ENCODE data around the gene KRTAP29-1.
"Not testable (repeated sequence)": the region's sequence is repeated elsewhere in the genome, so short reads cannot be mapped to it uniquely, and the experiment has no call there.

Gene KRTAP29-1

GRCh38 chr17:41296846-41297245, 5.8 kb downstream of the KRTAP29-1 start:
- no peak for DNase-seq

GRCh38 chr17:41294016-41294415, 8.6 kb downstream of the KRTAP29-1 start:
- no peak for DNase-seq

DNA sequence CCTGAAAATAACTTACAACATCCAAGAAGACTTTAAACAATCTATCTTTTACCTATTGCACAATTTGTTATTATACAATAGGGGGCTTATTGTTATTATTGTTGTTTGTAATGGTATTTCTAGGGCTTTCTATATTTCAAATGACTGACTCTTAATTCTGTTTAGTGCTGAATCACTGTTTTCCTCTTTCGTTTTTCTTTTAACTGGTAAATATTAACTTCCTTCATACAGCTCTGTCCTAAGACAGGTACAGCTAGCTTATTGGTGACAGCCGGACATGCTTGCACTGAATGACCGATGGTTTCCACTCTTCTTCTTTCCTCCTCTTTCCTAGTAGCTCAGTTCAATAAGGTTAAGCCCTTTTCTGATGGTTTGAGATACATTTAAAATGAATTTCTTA, 15.6 kb downstream of the KRTAP29-1 start:
- DNase-seq, result no peak

DNA sequence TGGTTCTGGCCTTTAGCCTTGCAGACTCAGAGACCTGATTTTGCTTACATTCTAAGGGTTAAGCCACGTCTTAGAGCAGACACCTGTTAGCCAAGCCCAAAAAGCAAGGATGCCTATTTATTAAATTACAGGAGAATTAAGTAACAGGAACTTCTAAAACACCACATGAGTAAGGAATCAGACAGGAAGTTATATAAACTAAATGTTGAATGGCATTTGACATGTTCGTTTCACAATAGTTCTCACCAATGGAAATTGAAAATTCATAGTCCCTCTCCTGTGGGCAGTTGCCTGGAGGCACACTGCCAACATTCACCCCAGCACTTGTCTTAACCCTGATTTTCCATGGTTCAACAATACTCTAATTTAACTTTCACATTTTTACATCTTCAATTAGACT, 18.1 kb downstream of the KRTAP29-1 start:
- DNase-seq, result no peak

GRCh38 chr17:41284043-41284442, 18.6 kb downstream of the KRTAP29-1 start:
- DNase-seq, result no peak

DNA sequence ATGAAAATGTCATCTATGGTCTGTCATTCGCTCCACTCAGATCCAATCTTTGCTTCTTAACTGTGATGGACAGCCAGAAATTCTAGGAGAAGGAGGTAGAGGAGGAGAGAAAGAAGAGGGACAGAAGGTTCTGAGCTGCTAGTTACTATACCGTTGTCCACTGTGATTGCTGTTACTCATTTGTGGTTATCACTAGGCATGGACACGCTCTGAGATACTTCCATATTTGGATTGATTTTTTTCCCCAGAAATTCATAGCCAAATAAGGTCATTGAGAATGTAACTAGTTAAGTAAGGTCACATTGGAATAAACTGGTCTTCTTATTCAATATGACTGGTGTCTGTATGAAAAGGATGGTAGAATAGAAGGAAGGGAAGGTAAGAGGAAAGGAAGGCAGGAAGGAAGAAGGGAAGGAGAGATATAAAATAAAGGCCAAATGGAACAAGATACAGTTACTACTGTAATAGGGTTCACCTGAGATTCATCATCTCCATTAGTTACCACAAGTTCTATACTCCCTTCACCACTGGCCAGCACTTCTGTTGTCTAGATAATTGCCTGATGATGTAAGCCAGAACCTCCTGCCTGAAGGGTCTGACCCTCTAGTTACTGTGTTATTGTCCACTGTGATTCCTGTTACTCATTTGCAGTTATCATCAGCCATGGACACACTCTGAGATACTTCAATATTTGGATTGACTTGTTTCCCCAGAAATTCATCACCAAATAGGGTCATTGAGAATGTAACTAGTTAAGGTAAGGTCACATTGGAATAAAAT, 24.3 kb downstream of the KRTAP29-1 start:
- DNase-seq, result no peak

GRCh38 chr17:41275648-41276190, 26.9 kb downstream of the KRTAP29-1 start, which contains the start of gene KRTAP9-7:
Gene KRTAP9-7 (plus strand): TSS chr17:41275698. CDS start chr17:41275698, 0 bp downstream.
- not testable (repeated sequence) for DNase-seq

GRCh38 chr17:41271858-41272257, 30.8 kb downstream of the KRTAP29-1 start:
- no peak for DNase-seq

DNA sequence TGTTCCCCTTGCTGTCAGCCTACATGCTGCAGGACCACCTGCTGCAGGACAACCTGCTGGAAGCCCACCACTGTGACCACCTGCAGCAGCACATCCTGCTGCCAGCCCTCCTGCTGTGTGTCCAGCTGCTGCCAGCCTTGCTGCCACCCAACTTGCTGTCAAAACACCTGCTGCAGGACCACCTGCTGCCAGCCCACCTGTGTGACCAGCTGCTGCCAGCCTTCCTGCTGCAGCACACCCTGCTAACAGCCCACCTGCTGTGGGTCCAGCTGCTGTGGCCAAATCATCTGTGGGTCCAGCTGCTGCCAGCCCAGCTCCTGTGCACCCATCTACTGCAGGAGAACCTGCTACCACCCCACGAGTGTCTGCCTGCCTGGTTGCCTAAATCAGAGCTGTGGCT, 31.3 kb downstream of the KRTAP29-1 start:
- not testable (repeated sequence) for DNase-seq

GRCh38 chr17:41267711-41268110, 34.9 kb downstream of the KRTAP29-1 start:
- DNase-seq, result no peak

DNA sequence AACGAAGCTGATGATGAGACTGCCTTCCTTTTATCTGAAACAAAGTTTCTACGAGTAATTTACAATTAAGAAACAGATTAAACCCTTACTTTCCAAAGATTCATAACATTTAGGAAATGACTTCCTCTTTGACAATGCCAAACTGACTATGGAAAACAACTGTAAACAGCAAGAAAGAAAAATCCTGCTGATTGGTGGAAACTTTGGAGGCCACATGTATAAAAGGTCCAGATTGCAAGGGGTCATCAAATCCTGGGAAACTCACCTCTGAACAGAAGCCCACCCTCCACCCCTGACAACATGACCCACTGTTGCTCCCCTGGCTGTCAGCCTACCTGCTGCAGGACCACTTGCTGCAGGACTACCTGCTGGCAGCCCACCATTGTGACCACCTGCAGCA, 37.6 kb downstream of the KRTAP29-1 start, which contains the start of gene KRTAP9-6:
TSS of gene KRTAP9-6 (plus strand) at position 301 of the 400 bp plus-strand sequence. CDS start at position 301, 0 bp downstream.
- no peak for DNase-seq

GRCh38 chr17:41264599-41264998, 38.1 kb downstream of the KRTAP29-1 start:
- no peak for DNase-seq

GRCh38 chr17:41263212-41263611, 39.4 kb downstream of the KRTAP29-1 start:
- no peak for DNase-seq

- DNase-seq, result no peak
Measured at GRCh38 chr17:41258406-41258805, 44.2 kb downstream of the KRTAP29-1 start.

- DNase-seq, result no peak
Measured at GRCh38 chr17:41256291-41256685, 46.4 kb downstream of the KRTAP29-1 start.

DNA sequence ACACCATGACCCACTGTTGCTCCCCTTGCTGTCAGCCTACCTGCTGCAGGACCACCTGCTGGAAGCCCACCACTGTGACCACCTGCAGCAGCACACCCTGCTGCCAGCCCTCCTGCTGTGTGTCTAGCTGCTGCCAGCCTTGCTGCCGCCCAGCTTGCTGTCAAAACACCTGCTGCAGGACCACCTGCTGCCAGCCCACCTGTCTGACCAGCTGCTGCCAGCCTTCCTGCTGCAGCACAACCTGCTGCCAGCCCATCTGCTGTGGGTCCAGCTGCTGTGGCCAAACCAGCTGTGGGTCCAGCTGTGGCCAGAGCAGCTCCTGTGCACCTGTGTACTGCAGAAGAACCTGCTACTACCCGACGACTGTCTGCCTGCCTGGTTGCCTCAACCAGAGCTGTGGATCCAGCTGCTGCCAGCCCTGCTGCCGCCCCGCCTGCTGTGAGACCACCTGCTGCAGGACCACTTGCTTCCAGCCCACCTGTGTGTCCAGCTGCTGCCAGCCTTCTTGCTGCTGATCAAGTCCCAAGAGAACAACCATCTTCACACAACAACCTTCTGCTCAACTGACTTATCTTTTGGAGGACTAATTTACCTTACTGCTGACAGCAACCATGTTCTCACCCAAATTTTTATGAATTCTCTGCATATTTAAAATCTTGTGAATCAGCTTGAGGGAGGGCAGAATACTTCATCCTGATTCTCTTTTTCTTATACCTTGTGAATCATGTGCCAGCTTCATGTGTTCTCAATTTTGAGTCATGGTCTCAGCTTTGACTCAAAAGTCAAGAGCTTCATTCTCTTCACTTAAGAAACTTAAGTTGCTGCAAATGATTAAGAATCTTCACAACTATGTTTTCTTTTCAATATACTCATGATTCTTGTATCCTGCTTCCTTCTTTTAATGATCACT, 47.0 kb downstream of the KRTAP29-1 start, which contains the start of gene KRTAP9-9:
TSS of gene KRTAP9-9 (plus strand) at position 4 of the 910 bp plus-strand sequence.
- not testable (repeated sequence) for DNase-seq

DNA sequence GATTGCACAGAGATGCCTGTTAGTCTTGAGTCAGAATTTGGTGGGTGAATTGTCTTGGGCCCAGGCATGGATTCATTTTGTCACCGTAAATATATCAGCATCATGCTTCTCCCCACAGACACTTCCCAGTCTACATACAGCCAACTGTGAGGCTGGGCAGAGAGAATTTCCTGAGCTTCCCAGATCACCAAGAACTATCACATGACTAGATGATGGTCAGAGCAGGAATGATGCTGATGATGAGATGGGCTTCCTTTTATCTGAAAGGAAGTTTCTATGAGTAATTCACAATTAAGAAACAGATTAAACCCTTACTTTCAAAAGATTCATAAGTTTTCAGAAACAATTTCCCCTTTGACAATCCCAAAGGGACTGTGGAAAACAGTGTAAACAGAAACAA, 47.8 kb downstream of the KRTAP29-1 start:
- no peak for DNase-seq

Measured in NCI-H1048 (cell line).